IPS-15b (cell line): ENCODE measurements around the gene HSD17B11.
"Not testable (repeated sequence)": the region's sequence is repeated elsewhere in the genome, so short reads cannot be mapped to it uniquely, and the experiment has no call there.

Experiments used
- H3K27me3 ChIP-seq: one replicate; pipeline ENCODE4 v1.6.1; 2013; ENCODE audit warnings: low read length; ENCODE audit not compliant: control insufficient read depth, insufficient read depth
- H3K36me3 ChIP-seq: one replicate; pipeline ENCODE4 v1.6.1; 2013; ENCODE audit warnings: low read length; ENCODE audit not compliant: control insufficient read depth, insufficient read depth
- H3K4me1 ChIP-seq: one replicate; pipeline ENCODE4 v1.6.1; 2013; ENCODE audit warnings: mild to moderate bottlenecking, low read length; ENCODE audit not compliant: control insufficient read depth, insufficient read depth
- H3K4me3 ChIP-seq: one replicate; pipeline ENCODE4 v1.5.1; 2013; ENCODE audit warnings: low read depth, low read length
- H3K9ac ChIP-seq: one replicate; pipeline ENCODE4 v1.6.1; 2013; ENCODE audit warnings: low read depth, mild to moderate bottlenecking, low read length
- H3K9me3 ChIP-seq: one replicate; pipeline ENCODE4 v1.6.1; 2013; ENCODE audit warnings: mild to moderate bottlenecking, low read length; ENCODE audit not compliant: control insufficient read depth, insufficient read depth

The HSD17B11 gene

DNA sequence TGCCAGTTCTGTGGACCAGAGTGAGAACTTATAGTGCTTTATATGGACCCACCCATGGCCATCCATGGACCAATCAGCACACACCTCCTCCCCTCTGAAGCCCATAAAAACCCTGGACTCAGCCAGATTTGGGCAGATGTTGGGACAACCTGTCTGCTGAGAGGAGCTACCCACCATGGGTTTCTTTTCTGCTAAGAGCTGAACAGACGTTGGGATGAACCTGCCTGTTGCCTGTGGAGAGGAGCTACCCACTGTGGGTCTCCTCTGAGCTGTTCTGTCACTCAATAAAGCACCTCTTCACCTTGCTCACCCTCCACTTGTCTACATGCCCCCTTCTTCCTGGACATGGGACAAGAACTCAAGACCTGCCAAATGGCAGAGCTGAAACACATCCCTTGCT is 9.0 kb upstream of the HSD17B11 start:
- Histone ChIP-seq H3K9ac (no peak overlapping the region), H3K9me3 (peaks cover 3% of the 10 kb centered on the region), H3K4me3 (no peak overlapping the region), H3K4me1 (no peaks in the 10 kb centered on the region), H3K36me3 (no peaks in the 10 kb centered on the region), H3K27me3 (no peaks in the 10 kb centered on the region)

DNA sequence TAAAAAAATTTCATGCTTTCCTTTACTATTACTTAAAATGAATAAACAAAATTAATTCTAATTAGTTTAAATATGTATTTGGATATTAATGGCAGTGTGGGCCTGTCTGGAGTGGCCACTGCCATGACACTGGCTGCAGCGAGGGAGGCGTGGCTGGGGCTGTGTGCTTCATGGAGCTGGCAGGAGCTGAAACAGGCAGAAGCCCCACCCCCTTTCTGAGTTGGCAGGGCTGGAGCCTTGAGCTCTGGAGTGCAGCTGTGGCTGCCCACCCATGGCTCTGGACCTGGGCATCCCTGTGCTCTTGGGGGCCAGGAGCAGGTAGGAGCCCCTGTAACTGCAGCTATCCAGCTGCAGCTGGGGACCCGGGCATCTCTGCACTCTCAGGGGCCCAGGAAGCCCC is 8.2 kb upstream of the HSD17B11 start:
- H3K9me3 ChIP-seq = peaks cover 3% of the 10 kb centered on the region
- H3K27me3 ChIP-seq = no peaks in the 10 kb centered on the region
- no peaks in the 10 kb centered on the region for H3K4me1 ChIP-seq
- no peak overlapping the region for H3K9ac ChIP-seq
- no peaks in the 10 kb centered on the region for H3K36me3 ChIP-seq
- no peak overlapping the region for H3K4me3 ChIP-seq

DNA sequence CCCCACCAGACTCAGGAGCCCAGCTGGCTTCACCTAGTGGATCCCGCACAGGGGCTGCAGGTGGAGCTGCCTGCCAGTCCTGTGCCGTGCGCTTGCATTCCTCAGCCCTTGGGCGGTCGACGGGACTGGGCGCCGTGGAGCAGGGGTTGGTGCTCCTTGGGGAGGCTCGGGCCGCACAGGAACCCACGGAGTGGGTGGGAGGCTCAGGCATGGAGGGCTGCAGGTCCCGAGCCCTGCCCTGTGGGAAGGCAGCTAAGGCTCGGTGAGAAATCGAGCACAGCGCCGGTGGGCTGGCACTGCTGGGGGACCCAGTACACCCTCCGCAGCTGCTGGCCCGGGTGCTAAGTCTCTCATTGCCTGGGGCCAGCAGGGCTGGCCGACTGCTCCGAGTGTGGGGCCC is 4.9 kb upstream of the HSD17B11 start:
- H3K4me1 ChIP-seq, H3K4me3 ChIP-seq, H3K9me3 ChIP-seq, H3K36me3 ChIP-seq, H3K9ac ChIP-seq, H3K27me3 ChIP-seq: not testable (repeated sequence)

DNA sequence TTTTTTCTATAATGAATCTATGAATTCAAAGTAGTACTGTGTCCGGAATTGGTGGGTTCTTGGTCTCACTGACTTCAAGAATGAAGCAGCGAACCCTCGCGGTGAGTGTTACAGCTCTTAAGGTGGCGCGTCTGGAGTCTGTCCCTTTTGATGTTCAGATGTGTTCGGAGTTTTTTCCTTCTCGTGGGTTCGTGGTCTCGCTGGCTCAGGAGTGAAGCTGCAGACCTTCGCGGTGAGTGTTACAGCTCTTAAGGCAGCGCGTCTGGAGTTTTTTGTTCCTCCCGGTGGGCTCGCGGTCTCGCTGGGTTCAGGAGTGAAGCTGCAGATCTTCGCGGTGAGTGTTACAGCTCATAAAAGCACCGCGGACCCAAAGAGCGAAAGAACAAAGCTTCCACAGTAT is 4.1 kb upstream of the HSD17B11 start:
- H3K4me3 ChIP-seq, H3K36me3 ChIP-seq, H3K4me1 ChIP-seq, H3K9me3 ChIP-seq, H3K27me3 ChIP-seq, H3K9ac ChIP-seq: not testable (repeated sequence)

GRCh38 chr4:87392183-87392582 is 1.2 kb upstream of the HSD17B11 start:
- peaks cover 2% of the 10 kb centered on the region for H3K4me1 ChIP-seq
- no peaks in the 10 kb centered on the region for H3K36me3 ChIP-seq
- no peak overlapping the region for H3K9ac ChIP-seq
- no peaks in the 10 kb centered on the region for H3K9me3 ChIP-seq
- no peak overlapping the region for H3K4me3 ChIP-seq
- peaks cover 5% of the 10 kb centered on the region for H3K27me3 ChIP-seq

DNA sequence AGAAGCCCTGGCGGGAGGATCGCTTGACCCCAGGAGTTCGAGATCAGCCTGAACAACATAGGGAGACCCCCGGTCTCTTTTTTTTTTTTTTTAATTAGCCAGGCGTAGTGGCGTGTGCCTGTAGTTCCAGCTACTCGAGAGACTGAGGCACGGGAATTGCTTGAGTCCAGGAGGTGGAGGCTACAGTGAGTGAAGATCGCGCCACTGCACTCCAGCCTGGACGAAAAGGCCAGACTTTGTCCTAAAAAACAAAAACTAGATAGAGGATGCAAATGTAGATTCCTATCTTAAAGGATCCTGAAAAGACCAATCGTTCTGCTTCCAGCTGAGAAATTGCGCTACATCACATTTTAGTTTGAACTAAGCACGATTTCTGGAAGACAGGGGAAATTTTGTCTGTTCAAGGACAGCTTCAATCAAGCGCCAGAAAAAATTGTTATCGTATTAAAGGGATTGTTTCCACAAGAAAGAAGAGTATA is 627 bp upstream of the HSD17B11 start:
- peak overlapping the region; percentile 69 for H3K4me3 ChIP-seq
- no peaks in the 10 kb centered on the region for H3K9me3 ChIP-seq
- peak overlapping the region; percentile 48 for H3K9ac ChIP-seq
- peaks cover 5% of the 10 kb centered on the region for H3K27me3 ChIP-seq
- H3K36me3 ChIP-seq = no peaks in the 10 kb centered on the region
- peaks cover 2% of the 10 kb centered on the region for H3K4me1 ChIP-seq

DNA sequence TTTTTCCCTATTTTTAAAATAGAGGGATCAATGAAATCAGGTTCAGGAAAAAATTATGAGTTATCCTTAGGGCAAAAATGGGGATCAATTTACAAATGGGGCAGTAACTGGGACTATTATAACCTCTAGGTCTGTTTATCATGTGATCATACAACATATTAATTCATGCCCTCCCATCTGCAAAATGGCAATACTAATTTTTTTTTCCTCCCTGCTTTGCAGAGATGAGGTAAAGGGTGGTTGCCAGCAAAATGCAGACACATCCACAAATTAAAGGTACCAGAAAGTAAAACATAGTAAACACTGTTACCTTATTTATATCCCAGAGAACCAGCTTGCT is 467 bp downstream of the HSD17B11 start:
- Histone ChIP-seq H3K9ac (peak overlapping the region; percentile 50), H3K4me3 (peak overlapping the region; percentile 69), H3K9me3 (no peaks in the 10 kb centered on the region), H3K36me3 (no peaks in the 10 kb centered on the region), H3K4me1 (peaks cover 2% of the 10 kb centered on the region), H3K27me3 (peaks cover 5% of the 10 kb centered on the region)

DNA sequence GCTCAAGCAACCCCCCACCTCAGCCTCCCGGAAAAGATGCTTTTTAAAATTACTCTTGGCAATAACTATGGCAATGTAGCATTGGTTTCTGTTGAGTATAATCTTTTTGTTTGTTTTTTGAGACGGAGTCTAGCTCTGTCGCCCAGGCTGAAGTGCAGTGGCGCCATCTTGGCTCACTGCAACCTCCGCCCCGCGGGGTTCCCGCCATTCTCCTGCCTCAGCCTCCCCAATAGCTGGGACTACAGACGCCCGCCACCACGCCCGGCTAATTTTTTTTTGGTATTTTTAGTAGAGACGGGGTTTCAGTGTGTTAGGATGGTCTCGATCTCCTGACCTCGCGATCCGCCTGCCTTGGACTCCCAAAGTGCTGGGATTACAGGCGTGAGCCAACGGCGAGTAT is 933 bp downstream of the HSD17B11 start:
- not testable (repeated sequence) for H3K27me3 ChIP-seq, H3K9me3 ChIP-seq, H3K4me1 ChIP-seq, H3K36me3 ChIP-seq, H3K9ac ChIP-seq
- peak overlapping the region; percentile 69 for H3K4me3 ChIP-seq

GRCh38 chr4:87388901-87389300 is 2.1 kb downstream of the HSD17B11 start:
- no peaks in the 10 kb centered on the region for H3K36me3 ChIP-seq
- peaks cover 2% of the 10 kb centered on the region for H3K4me1 ChIP-seq
- H3K9me3 ChIP-seq = no peaks in the 10 kb centered on the region
- no peak overlapping the region for H3K9ac ChIP-seq
- no peak overlapping the region for H3K4me3 ChIP-seq
- peaks cover 5% of the 10 kb centered on the region for H3K27me3 ChIP-seq

GRCh38 chr4:87387237-87387636 is 3.8 kb downstream of the HSD17B11 start:
- Histone ChIP-seq H3K4me3 (no peak overlapping the region), H3K4me1 (peaks cover 2% of the 10 kb centered on the region), H3K27me3 (peaks cover 2% of the 10 kb centered on the region), H3K9ac (no peak overlapping the region), H3K9me3 (no peaks in the 10 kb centered on the region), H3K36me3 (no peaks in the 10 kb centered on the region)

DNA sequence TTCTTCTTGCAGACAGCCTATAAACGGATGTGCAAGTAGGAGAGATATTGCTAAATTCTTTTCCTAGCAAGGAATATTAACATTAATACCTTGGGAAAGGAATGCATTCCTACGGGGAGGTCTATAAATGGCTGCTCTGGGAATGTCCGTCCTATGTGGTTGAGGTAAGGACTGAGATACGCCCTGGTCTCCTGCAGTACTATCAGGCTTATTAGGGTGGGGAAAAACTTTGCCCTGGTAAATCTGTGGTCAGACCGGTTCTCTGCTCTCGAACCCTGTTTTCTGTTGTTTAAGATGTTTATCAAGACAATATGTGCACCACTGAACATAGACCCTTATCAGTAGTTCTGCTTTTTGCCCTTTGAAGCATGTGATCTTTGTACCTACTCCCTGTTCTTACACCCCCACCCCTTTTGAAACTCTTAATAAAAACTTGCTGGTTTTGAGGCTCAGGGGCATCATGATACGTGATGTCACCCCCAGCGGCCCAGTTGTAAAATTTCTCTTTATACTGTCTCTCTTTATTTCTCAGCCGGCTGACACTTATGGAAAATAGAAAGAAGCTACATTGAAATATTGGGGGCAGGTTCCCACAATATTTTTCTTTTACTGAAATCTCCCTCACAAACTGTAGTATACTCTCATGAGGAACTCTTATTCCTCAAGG is 6.4 kb downstream of the HSD17B11 start:
- H3K4me1 ChIP-seq, H3K36me3 ChIP-seq, H3K9me3 ChIP-seq, H3K27me3 ChIP-seq, H3K4me3 ChIP-seq, H3K9ac ChIP-seq: not testable (repeated sequence)

DNA sequence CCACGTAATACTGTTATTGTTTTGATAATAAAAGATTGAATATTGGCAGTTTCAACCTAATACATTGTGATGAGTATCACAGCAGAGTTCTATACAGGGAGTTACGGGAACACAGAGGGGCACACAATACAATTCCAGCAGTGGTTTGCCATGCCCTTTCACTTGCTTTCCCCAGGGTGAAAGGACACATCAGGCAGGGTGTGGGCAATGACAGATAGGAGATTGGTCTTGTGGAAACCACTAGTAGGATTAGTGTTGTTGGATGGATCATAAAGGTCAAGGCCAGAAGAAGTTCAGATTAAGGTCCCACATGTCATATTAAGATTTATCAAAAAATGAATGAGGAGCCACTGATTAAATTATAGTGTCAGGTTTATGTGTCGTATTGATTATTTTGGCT is 8.1 kb downstream of the HSD17B11 start:
- H3K27me3 ChIP-seq = no peaks in the 10 kb centered on the region
- H3K36me3 ChIP-seq = no peaks in the 10 kb centered on the region
- H3K4me1 ChIP-seq = no peaks in the 10 kb centered on the region
- H3K9ac ChIP-seq = no peak overlapping the region
- no peak overlapping the region for H3K4me3 ChIP-seq
- H3K9me3 ChIP-seq = no peaks in the 10 kb centered on the region
